Glutamatergic neuron (in vitro differentiated cells): ENCODE measurements around the gene LYG1. TPM values are rescaled to one million over a fixed set of nuclear protein-coding genes. Genes with fewer than 3 reads are reported as not detected.

Experiments
- total RNA-seq: library from RNA; stranded (reverse); fragmentation: NEBNext Ultra II Directional; extraction: Animal tissue kit (Norgen Biotek cat#: 25700); gene quantifications from one replicate; pipeline ENCODE4 v1.2.1, GENCODE V29; 2021; ENCODE audit not compliant: unreplicated experiment

The LYG1 gene
- total RNA-seq, 1 donor from 2014 or later, result 1.2 TPM

Other genes with a start within 250 kb of the LYG1 start
- gene C2orf15, start 159.5 kb downstream of the LYG1 start, total RNA-seq, result 0.34 TPM
- gene TSGA10, start 146.3 kb downstream of the LYG1 start, total RNA-seq, result 3.8 TPM
- gene LIPT1, start 146.2 kb downstream of the LYG1 start, total RNA-seq, result 4.3 TPM
- gene MITD1, start 120.1 kb downstream of the LYG1 start, total RNA-seq, result 18.6 TPM
- 40.2 TPM for gene MRPL30, start 120.0 kb downstream of the LYG1 start, total RNA-seq
- not detected for gene LYG2, start 45.5 kb downstream of the LYG1 start, total RNA-seq
- gene TXNDC9, start 35.1 kb upstream of the LYG1 start, total RNA-seq, result 32.6 TPM
- gene EIF5B, start 36.2 kb upstream of the LYG1 start, total RNA-seq, result 57.4 TPM
- 39.2 TPM for gene REV1, start 188.8 kb upstream of the LYG1 start, total RNA-seq